Stimulated activated CD8-positive, alpha-beta memory T cell treated with anti-CD3 and anti-CD28 coated beads, Interleukin-4, amount 100 ng/mL, for 24 hours (primary cell): ENCODE results near the gene CAMK1D.

Experiments
- DNase-seq: peaks from one replicate; pipeline ENCODE4 v3.0.0-alpha.2; 2020; ENCODE audit warnings: low read depth

CAMK1D gene

GRCh38 chr10:12561307-12561706, 212.0 kb downstream of the CAMK1D start:
- DNase-seq = no peak

GRCh38 chr10:12561720-12562119, 212.4 kb downstream of the CAMK1D start:
- DNase-seq = no peak

GRCh38 chr10:12563489-12563888, 214.1 kb downstream of the CAMK1D start:
- no peak for DNase-seq

- no peak for DNase-seq
Measured at GRCh38 chr10:12564173-12564572, 214.8 kb downstream of the CAMK1D start.

- no peak for DNase-seq
Measured at GRCh38 chr10:12566161-12567115, 217.1 kb downstream of the CAMK1D start.

GRCh38 chr10:12568391-12569009, 219.2 kb downstream of the CAMK1D start:
- DNase-seq = no peak

GRCh38 chr10:12572281-12572680, 222.9 kb downstream of the CAMK1D start:
- no peak for DNase-seq

GRCh38 chr10:12577610-12578009, 228.3 kb downstream of the CAMK1D start:
- DNase-seq = no peak

- DNase-seq = no peak
Measured at GRCh38 chr10:12579954-12580858, 230.9 kb downstream of the CAMK1D start.

GRCh38 chr10:12583891-12584595, 234.7 kb downstream of the CAMK1D start:
- no peak for DNase-seq

GRCh38 chr10:12586741-12587140, 237.4 kb downstream of the CAMK1D start:
- no peak for DNase-seq

GRCh38 chr10:12587451-12587888, 238.1 kb downstream of the CAMK1D start:
- DNase-seq = no peak

GRCh38 chr10:12588091-12588860, 238.9 kb downstream of the CAMK1D start:
- DNase-seq = no peak

- no peak for DNase-seq
Measured at GRCh38 chr10:12589291-12589690, 239.9 kb downstream of the CAMK1D start.

- no peak for DNase-seq
Measured at GRCh38 chr10:12589791-12590190, 240.4 kb downstream of the CAMK1D start.

GRCh38 chr10:12590675-12591659, 241.6 kb downstream of the CAMK1D start:
- no peak for DNase-seq

GRCh38 chr10:12592967-12593366, 243.6 kb downstream of the CAMK1D start:
- DNase-seq = no peak

- DNase-seq = no peak
Measured at GRCh38 chr10:12594448-12594944, 245.1 kb downstream of the CAMK1D start.

- DNase-seq = no peak
Measured at GRCh38 chr10:12595936-12596576, 246.7 kb downstream of the CAMK1D start.
